Skin epidermis (tissue), 12 donors: ENCODE data around the gene TBRG4.
"Not testable (repeated sequence)": the region's sequence is repeated elsewhere in the genome, so short reads cannot be mapped to it uniquely, and the experiment has no call there.

Source experiments
- H3K27ac ChIP-seq, 21 experiments: fragments of 200-600 bp; sonication (generic) in 11 of 21; one replicate each; pipeline ENCODE4 v1.5.0; 2020; ENCODE audit warnings: mild to moderate bottlenecking in 3 of 21, inconsistent platforms in 2 of 21, moderate library complexity in 2 of 21
- H3K4me3 ChIP-seq, 7 experiments: fragments of 200-600 bp; sonication (generic) in 2 of 7; one replicate each; pipeline ENCODE4 v1.5.0; 2020; ENCODE audit warnings: inconsistent platforms in 2 of 7, mild to moderate bottlenecking in 2 of 7, moderate library complexity in 1 of 7

Gene TBRG4

DNA sequence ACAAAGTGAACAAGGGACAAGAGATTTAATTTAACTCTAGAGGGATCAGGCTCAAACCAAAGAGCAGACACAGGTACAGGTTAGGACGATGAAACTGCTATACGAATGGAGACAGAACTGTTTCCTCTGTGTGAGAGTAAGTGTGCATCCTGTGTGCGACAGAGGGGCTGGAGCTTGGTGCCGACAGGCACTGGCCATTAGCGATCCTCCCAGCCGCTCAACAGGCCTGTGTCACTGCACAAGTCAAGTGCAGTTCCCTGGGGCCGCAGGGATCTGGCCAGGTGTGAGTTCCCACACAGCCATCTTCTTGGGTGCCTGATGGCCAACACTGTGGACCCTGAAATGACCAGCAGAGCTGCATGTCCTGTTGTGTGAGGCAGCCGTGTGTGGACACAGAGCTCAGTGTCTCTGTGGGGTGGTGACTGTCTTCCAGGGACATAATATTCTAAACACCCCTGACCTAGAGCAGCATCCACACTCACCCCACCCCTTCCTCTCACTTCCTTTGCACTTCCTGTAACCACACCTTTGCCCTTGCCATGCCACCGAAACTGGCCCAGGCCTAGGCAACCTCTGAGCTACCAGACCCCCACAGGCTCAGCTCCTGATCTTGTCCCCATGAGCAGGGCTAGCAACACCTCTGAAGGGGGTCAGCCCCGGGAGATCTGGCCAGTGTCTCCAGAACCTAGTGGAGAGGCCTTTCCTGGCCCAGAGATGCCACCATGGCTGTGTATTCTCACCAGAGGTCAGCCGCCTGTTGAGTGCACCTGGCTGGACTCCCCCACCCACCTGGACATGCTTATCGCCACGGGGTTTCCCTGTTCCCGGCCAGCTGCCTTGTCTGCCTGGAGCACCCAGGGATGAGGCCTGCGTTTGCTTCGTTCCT is 11.7 kb upstream of the TBRG4 start:
- H3K27ac ChIP-seq: peak overlapping the region in 1 of 21 experiments; percentile 16

GRCh38 chr7:45119550-45119949 is 8.1 kb upstream of the TBRG4 start:
- no peak overlapping the region for H3K27ac ChIP-seq
- no peak overlapping the region for H3K4me3 ChIP-seq

More for the DNA sequence above, 11.7 kb upstream of the TBRG4 start:
- H3K4me3 ChIP-seq: no peak overlapping the region

DNA sequence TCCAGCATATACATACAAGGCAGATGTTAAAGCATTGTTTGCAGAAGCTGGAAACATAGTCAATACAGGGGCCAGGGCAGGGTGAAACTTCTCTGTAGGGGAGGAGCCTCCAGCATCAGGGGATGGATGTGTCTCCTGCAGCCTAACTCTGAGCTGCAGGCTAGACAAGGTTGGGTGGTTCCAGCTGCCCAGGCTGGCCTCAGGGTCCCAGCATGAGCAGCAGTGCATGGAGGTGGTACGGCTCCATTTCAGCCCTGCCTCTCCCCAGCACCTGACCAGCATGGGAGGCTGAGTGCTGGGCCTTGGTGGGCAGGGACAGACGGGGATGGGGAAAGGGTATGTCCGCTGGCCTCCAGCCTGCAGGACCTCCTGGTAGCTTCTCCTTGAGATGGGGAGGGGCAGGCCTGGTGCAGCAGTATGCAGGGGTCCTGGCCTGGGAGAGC is 7.4 kb upstream of the TBRG4 start:
- H3K27ac ChIP-seq: no peak overlapping the region
- H3K4me3 ChIP-seq: no peak overlapping the region

DNA sequence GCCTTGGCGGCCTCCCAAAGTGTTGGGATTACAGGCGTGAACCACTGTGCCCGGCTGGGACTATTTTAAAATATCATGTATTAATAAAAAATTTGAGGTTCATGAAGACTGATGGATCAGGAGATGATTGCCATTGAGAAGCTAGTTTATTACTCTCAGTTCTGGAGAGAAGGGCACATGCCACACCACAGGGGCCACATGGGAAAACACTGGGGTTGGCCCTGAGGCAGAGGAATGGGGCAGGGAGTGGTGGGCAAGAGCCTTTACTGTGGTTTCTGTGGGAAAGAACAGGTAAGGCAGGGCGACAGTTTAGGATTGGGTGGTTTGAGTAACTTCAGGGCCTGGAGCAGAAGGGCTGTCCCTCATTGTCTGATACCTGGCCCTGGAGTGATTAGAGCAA is 6.8 kb upstream of the TBRG4 start:
- H3K4me3 ChIP-seq: no peak overlapping the region
- H3K27ac ChIP-seq: no peak overlapping the region

DNA sequence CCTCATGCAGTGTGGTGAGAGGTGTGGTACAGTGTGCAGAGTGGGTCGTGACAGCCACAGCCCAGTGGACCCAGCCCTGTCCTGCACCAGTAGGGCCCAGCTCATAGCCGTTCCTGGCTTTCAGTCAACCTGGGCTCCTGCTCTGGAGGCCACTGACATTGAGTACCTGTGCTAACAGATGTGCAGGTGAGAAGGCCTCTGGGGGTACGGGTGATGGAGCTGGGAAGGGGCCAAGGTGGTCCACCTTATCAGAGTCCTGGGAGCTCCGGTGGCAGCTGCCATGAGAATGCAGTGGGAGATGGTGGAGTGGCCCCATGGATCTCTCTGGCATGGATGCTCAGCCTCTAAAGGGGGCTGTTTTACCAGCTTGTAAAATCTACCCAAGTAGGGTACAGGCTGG is 6.1 kb upstream of the TBRG4 start:
- no peak overlapping the region for H3K4me3 ChIP-seq
- no peak overlapping the region for H3K27ac ChIP-seq

GRCh38 chr7:45116048-45116447 is 4.6 kb upstream of the TBRG4 start:
- Histone ChIP-seq H3K27ac (no peak overlapping the region), H3K4me3 (no peak overlapping the region)

DNA sequence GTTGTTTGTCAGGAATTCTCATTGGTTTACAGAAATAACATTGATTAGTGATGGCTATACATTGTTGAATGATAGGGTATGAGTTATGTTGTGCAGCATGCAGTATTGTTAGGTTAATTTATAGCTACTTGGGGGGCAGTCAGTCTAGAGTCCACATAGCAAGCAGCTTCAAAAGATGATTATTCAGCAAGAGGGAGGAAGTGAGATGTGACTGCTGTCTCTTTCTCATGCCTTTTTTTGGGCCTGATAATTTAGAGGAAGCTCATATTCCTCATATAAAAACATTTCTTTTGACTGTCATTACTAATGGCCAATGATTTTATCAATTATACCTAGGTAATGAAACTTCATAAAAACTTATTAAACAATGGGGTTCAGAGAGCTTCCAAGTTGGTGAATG is 3.4 kb upstream of the TBRG4 start:
- Histone ChIP-seq H3K27ac (no peak overlapping the region), H3K4me3 (no peak overlapping the region)

DNA sequence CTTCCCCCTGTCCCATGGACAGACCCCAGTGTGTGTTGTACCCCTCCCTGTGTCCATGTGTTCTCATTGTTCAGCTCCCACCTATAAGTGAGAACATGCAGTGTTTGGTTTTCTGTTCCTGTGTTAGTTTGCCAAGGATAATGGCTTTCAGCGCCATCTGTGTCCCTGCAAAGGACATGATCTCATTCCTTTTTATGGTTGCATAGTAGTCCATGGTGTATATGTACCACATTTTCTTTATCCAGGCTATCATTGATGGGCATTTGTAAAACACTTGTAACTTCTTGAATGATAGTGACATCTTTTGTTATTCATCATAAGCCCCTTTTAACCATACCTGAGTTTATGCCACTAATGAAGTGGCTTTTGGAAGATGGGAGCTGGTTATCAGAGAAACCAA is 2.8 kb upstream of the TBRG4 start:
- not testable (repeated sequence) for H3K4me3 ChIP-seq, H3K27ac ChIP-seq

DNA sequence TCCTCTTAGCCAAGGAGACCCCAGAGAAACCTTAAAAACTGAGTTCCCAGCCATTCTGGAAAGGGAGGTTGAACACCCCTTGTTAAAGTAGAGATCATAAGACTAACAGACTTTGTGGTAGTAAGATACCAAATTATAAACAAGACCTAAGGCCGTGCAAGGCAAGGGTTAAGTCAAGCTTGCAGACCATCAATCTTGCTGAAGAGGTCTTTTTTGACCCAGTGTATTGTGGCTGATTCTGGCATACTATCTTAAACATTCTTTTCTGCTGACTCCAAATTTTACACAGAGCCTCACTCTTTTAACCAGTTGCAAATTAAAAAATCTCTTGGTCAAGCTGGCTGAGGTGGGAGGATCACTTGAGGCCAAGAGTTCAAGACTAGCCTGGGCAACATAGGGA is 1.2 kb upstream of the TBRG4 start:
- Histone ChIP-seq H3K4me3 (peak overlapping the region in 1 of 7 experiments; percentile 93), H3K27ac (peak overlapping the region in 4 of 21 experiments; percentile 92 to 94 (median 93))

DNA sequence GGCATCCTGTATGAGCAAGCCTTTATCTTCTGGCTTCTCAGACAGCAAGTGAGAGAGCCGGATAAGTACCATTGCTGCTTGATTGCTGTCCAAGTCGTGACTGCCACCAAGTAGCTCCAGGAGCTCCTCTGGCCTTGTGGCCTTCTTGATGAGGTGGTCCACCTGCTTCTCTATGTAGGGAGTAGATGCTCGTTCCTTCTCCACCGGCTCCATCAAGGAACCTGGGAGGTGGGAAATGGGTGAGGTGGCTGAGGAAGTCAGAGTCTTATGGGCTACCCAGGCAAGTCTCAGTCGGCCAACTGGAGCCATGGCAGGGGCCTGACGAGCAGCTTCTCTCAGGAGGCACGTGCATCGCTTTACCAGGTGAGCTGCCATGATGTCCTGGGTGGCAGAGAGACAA is 2.6 kb downstream of the TBRG4 start:
- Histone ChIP-seq H3K4me3 (no peak overlapping the region), H3K27ac (no peak overlapping the region)

DNA sequence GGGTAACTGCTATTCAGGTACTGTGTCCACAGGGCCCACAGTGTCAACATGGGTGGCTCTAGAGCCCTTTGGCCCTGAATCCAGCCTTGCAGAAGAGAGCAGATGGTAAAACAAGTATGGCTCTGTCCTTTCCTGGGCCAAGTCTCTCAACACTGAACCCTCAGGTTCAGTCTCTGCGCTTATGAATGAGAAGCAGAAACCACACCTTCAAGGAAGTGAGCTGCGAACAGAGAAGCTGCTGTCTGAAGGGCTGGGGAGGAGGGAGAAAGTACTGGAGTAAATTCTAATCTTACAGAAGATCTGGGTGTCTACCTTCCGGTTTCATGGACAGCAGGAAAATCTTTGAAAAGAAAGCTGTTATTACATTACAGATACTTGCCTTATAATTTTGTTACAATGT is 4.1 kb downstream of the TBRG4 start:
- Histone ChIP-seq H3K4me3 (no peak overlapping the region), H3K27ac (no peak overlapping the region)

- H3K4me3 ChIP-seq: no peak overlapping the region
- no peak overlapping the region for H3K27ac ChIP-seq
Measured at GRCh38 chr7:45106820-45107219, 4.7 kb downstream of the TBRG4 start.

GRCh38 chr7:45105588-45106188 is 5.8 kb downstream of the TBRG4 start:
- Histone ChIP-seq H3K4me3 (no peak overlapping the region), H3K27ac (peak overlapping the region in 1 of 21 experiments; percentile 0)

DNA sequence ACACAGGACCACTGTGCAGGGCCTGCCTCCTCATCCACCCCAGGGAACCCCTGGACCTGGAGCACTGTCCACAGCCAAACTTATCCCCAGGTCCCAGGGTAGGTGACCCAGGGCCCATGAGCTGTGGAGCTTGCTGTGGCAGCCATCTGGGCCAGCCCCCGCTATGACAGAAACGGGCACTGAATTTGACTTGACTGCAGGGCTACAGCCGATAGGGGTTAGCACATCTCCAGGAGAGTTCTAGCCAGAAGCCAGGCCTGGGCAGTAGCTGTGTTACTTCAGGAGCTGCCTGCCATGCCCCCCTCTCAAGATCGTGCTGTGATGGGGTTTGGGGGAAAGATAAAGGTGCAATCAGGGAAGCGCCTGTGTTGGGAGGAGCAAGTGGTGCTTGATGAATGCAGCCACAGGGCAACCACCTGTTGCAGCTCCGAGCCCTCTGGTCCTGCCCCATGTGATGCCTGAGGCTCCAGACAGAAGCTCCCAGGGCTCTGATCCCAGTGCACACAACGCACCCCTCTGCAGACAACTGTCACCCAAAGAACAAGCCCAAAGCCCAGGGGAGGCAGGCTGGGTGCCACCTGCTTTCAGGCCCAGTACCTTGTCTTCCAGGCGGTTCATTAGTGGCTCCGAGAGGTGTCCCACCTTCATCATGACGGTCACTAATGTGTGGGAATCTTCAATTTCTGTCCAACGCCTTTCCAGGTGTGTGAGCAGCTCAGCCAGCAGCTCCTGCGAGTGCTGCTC is 6.5 kb downstream of the TBRG4 start:
- Histone ChIP-seq H3K4me3 (no peak overlapping the region), H3K27ac (peak overlapping the region in 1 of 21 experiments; percentile 0)

GRCh38 chr7:45103958-45104843 is 7.3 kb downstream of the TBRG4 start:
- Histone ChIP-seq H3K27ac (no peak overlapping the region), H3K4me3 (no peak overlapping the region)

DNA sequence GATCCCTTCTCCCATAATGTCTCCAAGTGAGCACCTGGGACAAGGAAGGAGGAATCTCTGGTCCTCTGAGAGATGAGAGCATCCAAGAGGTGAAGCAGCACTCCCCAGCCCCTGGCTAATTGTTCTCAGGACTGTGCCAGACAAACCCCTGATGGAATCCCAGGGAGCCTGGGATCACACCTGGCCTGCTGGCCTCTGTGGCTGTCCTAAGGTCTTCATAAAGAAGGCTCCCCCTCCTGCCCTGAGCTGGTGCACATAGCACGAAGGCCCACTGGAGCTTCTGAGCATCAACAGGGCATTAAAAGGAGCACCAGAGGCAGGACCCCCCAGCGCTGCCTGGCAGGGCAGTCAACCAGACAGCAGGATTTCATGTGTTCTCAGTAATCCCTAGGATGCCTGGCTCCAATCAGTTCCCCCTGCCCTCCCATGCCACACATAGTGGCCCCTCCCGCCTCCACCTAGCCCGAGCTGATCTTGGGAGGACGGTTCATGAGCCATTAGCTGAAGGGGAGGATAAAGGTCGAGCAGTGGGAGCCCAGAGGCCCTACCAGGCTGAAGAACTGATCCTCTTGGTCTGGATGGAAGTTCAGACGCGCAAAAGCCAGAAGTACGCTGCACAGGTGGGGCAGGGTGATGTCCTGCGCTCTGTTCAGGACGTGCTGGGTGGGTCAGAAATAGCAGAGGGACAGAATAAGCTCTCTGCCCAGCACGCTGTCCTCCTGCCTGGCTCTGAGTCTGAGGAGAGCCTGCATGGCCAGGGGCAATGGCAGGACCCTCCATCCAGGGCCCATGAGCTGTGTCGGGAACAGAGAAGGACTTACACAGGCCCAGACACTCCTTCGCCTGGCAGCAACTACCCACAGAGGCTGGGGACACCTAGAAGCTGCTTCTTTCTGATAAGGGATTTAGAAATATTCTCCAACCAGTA is 8.4 kb downstream of the TBRG4 start:
- Histone ChIP-seq H3K27ac (no peak overlapping the region), H3K4me3 (no peak overlapping the region)

GRCh38 chr7:45101748-45102147 is 9.7 kb downstream of the TBRG4 start:
- H3K4me3 ChIP-seq: no peak overlapping the region
- no peak overlapping the region for H3K27ac ChIP-seq

DNA sequence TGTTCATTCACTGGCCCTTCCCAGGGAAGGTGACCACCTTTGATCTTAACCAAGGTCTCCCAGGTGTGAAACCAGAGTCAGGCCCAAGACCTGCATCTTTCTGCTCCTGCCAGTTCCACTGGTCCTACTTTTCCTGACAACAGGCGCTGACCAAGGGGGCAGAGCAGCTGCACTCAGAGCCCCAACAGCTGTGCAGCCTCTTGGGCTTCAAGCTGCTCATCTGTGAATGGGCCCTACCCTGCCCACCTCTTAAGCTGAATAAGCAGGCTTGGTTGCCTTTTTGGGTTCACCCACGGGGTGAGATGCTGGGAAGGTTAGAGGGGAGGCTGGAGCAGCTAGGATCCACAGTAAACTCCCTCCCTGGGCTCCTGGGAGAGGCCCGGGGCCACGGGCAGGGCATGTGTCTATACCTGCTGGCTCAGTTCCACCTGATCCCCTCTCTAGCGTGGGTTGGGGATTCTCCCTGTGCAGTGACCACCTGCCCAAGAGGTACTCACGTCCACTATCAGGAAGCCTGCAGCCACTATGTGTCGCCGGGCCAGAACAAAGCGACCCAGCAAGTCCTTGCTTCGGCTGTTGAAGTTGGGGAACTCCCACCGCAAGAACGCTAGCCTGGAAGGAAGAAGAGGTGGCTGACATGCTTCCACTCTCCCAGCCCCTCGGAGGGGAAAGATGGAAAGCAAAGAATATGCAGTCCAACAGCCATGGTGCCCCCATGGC is 10.6 kb downstream of the TBRG4 start:
- no peak overlapping the region for H3K4me3 ChIP-seq
- H3K27ac ChIP-seq: no peak overlapping the region
